HG03469 (cell line): ENCODE data around the gene DIP2C.
"Not testable (repeated sequence)": the region's sequence is repeated elsewhere in the genome, so short reads cannot be mapped to it uniquely, and the experiment has no call there.

Experiments used
- ATAC-seq: cut with Tn5 transposase; IDR thresholded peaks from one replicate; pipeline ENCODE4 v1.9.1; 2021; ENCODE audit warnings: mild to moderate bottlenecking, moderate library complexity, moderate number of reproducible peaks; ENCODE audit not compliant: unreplicated experiment

The DIP2C gene

GRCh38 chr10:370449-370825, 319.0 kb downstream of the DIP2C start:
- ATAC-seq: no peak

DNA sequence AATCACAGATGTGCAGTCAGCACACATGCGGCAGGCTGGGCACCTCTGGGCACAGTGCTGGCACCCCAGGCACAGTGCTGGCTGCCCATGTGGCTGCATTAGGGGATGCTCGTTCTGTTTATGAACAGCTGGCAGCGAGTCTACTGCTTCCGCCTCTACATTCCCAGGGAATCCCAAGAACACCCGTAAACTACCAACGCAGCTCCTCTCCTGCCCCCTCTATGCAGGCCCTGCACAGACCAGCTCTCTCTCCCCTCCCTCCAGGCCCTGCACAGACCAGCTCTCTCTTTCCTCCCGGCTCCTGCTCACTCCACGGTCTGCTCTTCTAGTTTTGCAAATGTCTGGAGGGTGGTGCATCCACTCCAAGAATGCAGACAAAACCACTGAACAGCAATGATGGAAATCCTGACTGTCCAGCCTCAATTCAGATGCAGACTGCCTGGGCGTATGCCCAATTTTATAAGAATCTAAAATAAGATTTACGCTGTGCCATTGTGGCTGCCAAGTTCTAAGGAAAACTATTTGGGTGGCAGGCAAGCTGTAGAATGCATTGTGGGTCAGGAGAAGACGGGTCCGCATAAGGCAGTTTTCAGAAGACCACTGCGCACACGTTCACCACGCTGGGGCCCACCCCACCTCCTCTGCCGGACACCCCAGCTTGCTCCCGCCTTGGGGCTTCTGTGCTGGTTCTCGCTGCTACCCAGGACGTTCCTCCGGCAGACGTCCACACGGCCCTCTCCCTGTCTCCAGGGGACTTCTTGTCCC, 319.6 kb downstream of the DIP2C start:
- ATAC-seq: no peak

DNA sequence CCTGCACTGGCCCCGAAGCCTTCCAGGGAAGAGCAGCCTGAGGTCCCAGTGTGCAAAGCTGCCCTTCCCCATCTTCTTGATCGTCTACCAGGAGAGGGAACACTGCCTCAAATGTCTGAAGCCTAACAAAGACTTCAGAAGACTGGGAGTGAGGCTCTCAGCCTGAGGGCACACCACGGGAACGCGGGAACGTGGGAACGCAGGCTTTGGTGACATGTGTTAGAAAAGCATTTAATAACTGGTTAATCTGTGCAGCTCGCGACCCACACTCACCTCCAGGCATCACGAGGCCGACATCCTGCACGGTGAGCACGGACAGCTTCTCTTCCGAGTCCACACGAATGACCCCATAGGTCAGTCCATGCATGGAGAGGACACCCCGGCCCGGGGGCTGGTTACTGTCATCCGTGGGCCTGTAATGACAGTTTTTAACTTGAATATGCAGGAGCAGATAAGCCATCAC, 320.2 kb downstream of the DIP2C start:
- ATAC-seq: no peak

DNA sequence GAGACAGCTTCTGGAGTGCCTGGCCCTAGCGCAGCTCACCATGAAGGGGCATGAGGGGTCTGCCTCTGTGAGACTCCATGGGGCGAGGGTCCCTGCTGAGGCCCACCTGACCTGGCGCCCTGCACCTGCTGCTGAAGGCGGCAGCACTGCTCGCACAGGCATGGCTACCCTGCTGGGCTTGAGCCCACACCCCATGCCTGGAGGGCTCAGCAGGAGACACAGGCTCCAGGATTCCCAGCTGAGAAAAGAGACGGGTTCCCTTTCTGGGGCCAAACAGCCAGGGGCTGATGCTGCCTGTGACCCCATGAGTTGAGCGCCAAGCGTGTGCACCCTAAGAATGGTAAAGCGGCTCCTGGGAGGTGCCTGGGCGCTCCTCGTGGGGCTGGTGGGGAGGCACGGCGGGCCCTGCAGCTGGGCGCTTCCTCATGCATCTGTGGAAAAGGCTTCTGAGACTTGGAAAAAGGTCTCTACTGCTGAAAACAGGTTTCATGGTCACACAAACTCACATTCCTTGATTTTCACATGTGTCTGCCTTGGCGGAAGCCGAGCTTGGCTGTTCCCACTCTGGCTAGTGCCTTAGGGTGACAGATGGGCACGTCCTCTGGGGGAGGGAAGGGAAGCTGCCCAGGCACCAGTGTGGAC, 320.8 kb downstream of the DIP2C start:
- ATAC-seq: no peak

DNA sequence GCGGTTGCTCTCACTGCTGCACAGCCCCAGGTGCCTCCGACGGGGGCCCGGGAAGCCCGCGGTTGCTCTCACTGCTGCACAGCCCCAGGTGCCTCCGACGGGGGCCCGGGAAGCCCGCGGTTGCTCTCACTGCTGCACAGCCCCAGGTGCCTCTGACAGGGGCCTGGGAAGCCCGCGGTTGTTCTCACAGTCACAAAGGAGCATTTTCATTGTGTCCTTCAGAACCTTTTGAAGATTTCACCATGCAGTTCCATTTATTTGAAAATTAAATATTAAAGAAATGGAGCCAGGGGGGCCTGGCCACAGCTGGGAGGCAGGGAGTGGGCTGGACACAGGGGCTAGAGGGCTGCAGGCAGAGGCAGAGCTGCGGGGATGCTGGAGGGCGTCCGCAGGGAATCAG, 321.4 kb downstream of the DIP2C start:
- not testable (repeated sequence) for ATAC-seq

GRCh38 chr10:367636-368035, 321.8 kb downstream of the DIP2C start:
- ATAC-seq: no peak

GRCh38 chr10:366186-366585, 323.3 kb downstream of the DIP2C start:
- no peak for ATAC-seq

- no peak for ATAC-seq
Measured at GRCh38 chr10:364267-364775, 325.1 kb downstream of the DIP2C start.

DNA sequence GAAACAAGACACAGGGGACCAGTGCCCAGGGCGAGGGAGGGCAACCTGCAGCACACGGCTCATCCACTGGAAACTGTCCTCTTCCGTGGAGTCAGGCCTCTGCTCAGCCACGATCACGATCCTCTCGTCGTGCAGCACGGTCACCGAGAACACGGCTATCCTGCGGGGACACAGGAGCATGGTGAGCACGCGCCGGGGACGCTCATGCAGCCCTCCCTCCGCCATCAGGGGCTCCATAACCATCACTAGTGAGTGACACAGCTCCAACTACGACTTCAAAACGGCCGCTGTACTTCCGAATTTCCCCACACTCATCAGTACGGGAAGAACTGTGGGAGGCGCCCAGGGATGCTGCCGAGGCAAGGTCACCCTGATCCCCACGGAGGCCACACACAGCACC, 326.3 kb downstream of the DIP2C start:
- ATAC-seq: no peak

- no peak for ATAC-seq
Measured at GRCh38 chr10:361203-362081, 328.0 kb downstream of the DIP2C start.

DNA sequence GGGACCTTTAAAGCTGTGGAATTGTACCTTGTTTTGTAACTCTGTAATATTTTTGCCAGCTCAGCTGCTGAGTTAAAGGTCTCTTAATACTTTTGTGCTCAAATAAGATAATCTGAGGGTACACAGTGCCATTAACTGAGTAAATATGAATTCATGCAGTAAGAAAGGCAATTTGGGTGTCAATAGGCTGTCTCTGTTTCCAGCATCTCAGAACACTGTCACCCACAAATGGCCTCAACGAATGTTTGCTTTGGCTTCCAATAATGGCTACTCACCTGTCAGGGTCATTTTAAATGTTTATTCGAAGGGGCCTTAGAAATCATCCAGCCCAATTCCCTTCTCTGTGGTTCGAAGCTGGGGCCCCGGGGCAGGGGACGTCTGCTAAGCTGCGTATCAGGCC, 328.8 kb downstream of the DIP2C start:
- ATAC-seq: no peak

DNA sequence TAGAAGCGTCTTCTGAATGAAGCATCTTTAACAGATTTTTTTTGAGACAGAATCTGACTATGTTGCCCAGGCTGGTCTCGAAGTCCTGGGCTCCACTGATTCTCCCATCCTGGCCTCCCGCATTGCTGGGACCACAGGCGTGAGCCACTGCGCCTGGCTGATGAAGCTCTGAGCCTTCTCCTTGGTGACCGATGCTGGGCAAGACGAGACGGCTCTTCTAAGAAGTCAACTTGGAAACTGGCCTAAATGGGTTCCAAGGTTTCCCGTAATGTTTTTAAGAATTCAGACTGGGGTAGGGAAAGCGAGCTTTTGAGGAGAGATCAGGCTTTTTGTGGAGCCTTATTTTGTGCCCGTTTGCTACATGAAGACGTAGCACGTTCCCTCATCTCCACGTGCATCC, 329.7 kb downstream of the DIP2C start:
- ATAC-seq: no peak

DNA sequence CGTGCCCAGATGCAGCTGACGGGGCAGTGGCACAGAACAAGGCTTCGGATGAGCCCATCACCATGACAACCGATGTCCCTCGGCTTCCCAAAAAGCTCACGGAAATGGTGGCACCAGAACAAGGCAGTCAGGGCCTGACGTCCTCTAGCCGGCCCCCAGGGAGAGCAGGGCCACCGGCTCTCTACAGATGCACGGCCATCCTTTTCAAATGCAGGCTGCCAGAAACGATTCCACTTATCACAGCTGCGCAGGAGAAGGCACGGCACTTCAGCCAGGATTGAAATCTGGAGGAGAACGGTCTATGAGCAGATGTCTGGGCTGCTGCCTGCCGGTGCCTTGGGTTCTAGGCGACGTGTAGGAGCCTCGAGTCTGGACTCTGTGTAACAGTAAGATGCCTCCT, 330.4 kb downstream of the DIP2C start:
- no peak for ATAC-seq

GRCh38 chr10:357201-357950, 332.1 kb downstream of the DIP2C start:
- ATAC-seq: no peak

DNA sequence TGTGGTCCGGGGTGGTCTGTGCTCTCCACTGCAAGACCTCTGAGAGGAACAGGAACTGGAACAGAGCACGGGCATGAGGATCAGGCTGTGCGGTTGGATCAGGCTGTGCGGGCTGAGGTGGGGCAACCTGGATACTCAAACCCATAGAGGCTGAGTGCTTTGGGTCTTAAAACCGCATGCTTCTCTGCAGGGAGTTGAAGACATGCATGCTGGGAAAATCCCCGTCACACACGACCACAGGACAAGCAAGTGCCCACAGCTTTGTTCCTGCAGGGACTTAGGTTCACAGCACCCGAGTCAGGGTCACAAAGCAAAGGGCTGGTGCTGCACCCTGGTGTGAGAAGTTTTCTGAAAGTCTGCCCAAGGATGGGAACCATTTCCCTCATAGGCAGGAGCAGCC, 333.0 kb downstream of the DIP2C start:
- no peak for ATAC-seq

DNA sequence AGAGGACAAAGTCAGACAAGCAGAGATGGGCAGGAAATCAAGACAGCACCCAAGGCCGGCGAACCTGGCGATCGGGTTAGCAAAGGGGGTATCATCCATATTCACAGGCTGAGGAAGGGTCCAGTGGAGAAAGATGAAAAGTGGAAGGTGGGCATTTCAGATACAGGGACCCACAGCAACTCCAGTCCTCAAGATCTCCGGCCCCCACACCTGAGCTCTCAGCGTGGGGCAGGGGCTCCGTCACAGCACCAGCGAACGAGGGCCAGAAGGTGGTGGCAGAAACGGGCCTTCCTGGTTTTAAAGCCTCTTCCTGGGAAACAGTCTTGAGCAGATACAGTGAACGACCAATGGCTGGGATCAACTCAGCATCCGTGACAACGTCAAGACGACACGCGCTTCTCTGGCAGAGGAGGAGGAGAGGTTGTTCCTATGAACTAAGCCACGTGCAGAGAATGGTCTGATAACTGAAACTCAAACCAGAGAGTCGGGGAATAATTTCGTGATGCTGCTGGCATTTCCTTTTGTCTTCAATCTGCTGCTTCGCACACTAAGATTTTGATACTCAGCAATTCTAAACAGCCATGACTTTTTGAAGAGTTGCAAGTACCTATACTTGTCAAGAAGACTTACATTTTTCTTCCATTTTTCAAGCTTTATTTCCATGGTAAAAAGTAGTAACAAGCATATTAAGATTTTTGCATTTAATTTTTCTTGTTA, 334.4 kb downstream of the DIP2C start:
- no peak for ATAC-seq

DNA sequence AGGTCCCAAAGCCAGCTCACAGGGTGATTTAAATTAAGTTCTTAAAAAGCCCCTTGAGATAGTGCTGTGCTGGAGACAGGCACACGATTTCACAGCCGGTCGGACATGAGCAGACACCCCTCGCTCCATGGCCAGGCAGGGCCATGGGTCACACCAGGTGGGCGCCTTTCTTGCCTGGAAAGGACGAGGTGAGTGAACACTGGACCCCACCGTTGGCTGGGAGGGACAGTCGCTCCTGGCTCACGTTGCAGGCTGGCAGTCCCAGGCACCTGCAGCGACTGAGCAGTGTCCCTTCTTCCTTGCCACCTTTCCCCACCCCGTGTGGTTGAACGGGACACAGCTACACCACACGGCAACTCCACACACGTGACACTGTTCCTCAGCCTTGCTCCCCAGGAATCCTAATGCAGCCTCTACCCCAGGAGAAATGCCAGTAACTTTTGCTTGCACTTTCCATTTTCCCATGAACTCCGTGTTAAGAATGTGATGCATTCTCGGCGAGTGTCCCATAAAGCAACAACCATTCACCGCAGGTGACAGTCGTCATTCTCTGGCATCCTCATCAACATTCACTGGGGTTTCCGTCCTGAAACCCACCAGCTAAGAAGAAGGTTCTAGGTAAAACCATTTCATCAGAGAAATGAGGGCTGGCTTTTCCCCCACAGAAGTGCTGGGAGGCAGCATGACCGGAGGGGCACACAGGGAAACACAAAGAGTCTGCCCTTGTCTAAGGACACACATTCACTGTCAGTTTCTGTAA, 336.8 kb downstream of the DIP2C start:
- no peak for ATAC-seq

GRCh38 chr10:351770-352334, 337.6 kb downstream of the DIP2C start:
- no peak for ATAC-seq

- ATAC-seq: no peak
Measured at GRCh38 chr10:350981-351501, 338.4 kb downstream of the DIP2C start.
